ENCODE measurements around the gene NTSR1. TPM values are rescaled to one million over a fixed set of nuclear protein-coding genes. Genes with fewer than 3 reads are reported as not detected.

The NTSR1 gene
- total RNA-seq, 1 donor from 2014 or later = 0.08 TPM

DNA sequence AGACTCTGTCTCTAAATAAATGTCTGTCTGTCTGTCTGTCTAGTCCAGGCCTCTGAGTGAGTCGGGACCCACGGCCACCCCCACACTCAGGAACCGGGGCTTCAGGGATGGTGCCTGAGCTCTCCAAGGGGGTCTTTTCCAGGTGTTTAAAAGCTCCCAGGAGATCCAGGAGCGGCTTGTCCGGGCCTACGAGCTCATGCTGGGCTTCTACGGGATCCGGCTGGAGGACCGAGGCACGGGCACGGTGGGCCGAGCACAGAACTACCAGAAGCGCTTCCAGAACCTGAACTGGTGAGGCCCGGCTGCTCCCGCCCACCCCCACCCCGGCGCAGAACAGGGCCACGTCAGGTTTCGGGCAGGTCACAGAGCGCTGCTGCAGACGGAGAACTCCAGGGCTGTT is 102.7 kb downstream of the NTSR1 start:
- DNase-seq (ENCODE audit: low read depth) = no peak
- no peak overlapping the region for H3K4me3 ChIP-seq (ENCODE audit: low read depth, low read length)
- peaks cover 4% of the 10 kb centered on the region for H3K36me3 ChIP-seq (ENCODE audit: control insufficient read depth, insufficient read depth, low read length)
- no peak for TF ChIP-seq CTCF (IDR thresholded peaks at IDR 0.05; ENCODE audit: insufficient read depth, low read length, poor library complexity, severe bottlenecking)
- peaks cover 17% of the 10 kb centered on the region for H3K27me3 ChIP-seq (ENCODE audit: control insufficient read depth, insufficient read depth, low read length)

GRCh38 chr20:62811720-62812119 is 103.1 kb downstream of the NTSR1 start:
- H3K36me3 ChIP-seq (ENCODE audit: control insufficient read depth, insufficient read depth, low read length) = peaks cover 4% of the 10 kb centered on the region
- H3K4me3 ChIP-seq (ENCODE audit: low read depth, low read length) = no peak overlapping the region
- H3K27me3 ChIP-seq (ENCODE audit: control insufficient read depth, insufficient read depth, low read length) = peaks cover 21% of the 10 kb centered on the region
- no peak for TF ChIP-seq CTCF (IDR thresholded peaks at IDR 0.05; ENCODE audit: insufficient read depth, low read length, poor library complexity, severe bottlenecking)
- no peak for DNase-seq (ENCODE audit: low read depth)

Other genes starting within 250 kb of the NTSR1 start
- 0.27 TPM in 1 of 2 replicates, not detected in the other for gene GATA5, start 232.8 kb upstream of the NTSR1 start, total RNA-seq
- gene SLCO4A1, start 66.3 kb upstream of the NTSR1 start, total RNA-seq = 38.6 and 49.7 TPM in 2 replicates
- gene MRGBP, start 87.6 kb downstream of the NTSR1 start, total RNA-seq = 15.1 and 19.8 TPM in 2 replicates
- 54.4 and 61.3 TPM in 2 replicates for gene OGFR, start 96.0 kb downstream of the NTSR1 start, total RNA-seq
- gene COL9A3, start 108.2 kb downstream of the NTSR1 start, total RNA-seq = 5.4 and 10.4 TPM in 2 replicates
- 4.3 and 5.4 TPM in 2 replicates for gene TCFL5, start 153.0 kb downstream of the NTSR1 start, total RNA-seq
- gene DIDO1, start 217.7 kb downstream of the NTSR1 start, total RNA-seq = 37.9 and 40.2 TPM in 2 replicates
- 32.9 and 36.3 TPM in 2 replicates for gene GID8, start 229.3 kb downstream of the NTSR1 start, total RNA-seq
- gene SLC17A9, start 243.9 kb downstream of the NTSR1 start, total RNA-seq = 12.0 and 13.8 TPM in 2 replicates

Measured in kidney epithelial cell (primary cell).